HG03159 (cell line): ENCODE measurements around the gene ITPKC.

Source experiments
- ATAC-seq: cut with Tn5 transposase; IDR thresholded peaks from one replicate; pipeline ENCODE4 v1.9.1; 2021; ENCODE audit warnings: mild to moderate bottlenecking, moderate library complexity; ENCODE audit not compliant: unreplicated experiment

Gene ITPKC

GRCh38 chr19:40690050-40690692, 26.7 kb upstream of the ITPKC start, which contains the start of gene NUMBL:
Gene NUMBL (minus strand): TSS chr19:40690651. CDS start chr19:40690483, 168 bp downstream.
- ATAC-seq, result no peak

GRCh38 chr19:40690693-40691420, 26.1 kb upstream of the ITPKC start:
- ATAC-seq, result peak; percentile 72

- no peak for ATAC-seq
Observed at GRCh38 chr19:40691421-40692211, 25.3 kb upstream of the ITPKC start.

DNA sequence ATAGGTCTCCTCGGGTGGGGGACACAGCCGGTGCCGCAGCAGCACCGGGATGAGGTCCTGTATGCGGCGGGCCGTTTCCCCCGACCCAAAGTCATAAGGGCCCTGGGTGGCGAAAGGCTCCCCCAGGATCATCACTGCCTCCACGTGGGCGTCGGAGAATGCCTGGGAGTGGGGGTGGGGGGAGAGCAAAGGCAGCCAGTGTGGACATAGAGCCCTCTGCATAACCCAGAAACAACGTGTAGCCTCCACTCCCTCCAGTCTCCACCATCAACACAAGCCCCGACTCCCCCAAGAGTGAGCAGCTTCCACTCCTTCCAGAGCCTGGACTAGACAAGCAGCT, 24.7 kb upstream of the ITPKC start:
- ATAC-seq, result no peak

- no peak for ATAC-seq
Observed at GRCh38 chr19:40693150-40693788, 23.6 kb upstream of the ITPKC start.

GRCh38 chr19:40693896-40694295, 23.0 kb upstream of the ITPKC start:
- no peak for ATAC-seq

DNA sequence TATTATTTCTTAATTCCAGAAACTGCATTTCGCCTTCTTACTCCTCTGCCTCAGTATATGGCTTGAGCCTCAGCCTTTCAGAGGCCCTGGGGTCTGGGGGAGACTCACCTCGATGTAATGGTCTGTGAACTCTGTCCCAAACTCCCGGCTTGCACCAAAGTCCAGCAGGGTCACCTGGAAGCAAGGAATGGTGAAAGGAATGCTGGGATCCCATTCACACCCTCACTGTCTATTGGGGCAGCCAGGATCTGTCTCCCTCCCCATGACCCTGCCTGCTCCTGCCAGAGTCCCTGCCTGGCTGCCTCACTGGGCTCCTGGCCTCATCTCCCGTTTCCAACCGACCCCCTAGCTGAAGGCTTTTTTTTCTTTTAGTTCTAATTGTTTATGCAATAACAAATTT, 21.0 kb upstream of the ITPKC start:
- ATAC-seq, result no peak

GRCh38 chr19:40697007-40697406, 19.9 kb upstream of the ITPKC start:
- no peak for ATAC-seq

- ATAC-seq, result no peak
Observed at GRCh38 chr19:40700083-40700482, 16.8 kb upstream of the ITPKC start.

- ATAC-seq, result no peak
Observed at GRCh38 chr19:40701758-40702157, 15.2 kb upstream of the ITPKC start.

- no peak for ATAC-seq
Observed at GRCh38 chr19:40702337-40703012, 14.4 kb upstream of the ITPKC start.

DNA sequence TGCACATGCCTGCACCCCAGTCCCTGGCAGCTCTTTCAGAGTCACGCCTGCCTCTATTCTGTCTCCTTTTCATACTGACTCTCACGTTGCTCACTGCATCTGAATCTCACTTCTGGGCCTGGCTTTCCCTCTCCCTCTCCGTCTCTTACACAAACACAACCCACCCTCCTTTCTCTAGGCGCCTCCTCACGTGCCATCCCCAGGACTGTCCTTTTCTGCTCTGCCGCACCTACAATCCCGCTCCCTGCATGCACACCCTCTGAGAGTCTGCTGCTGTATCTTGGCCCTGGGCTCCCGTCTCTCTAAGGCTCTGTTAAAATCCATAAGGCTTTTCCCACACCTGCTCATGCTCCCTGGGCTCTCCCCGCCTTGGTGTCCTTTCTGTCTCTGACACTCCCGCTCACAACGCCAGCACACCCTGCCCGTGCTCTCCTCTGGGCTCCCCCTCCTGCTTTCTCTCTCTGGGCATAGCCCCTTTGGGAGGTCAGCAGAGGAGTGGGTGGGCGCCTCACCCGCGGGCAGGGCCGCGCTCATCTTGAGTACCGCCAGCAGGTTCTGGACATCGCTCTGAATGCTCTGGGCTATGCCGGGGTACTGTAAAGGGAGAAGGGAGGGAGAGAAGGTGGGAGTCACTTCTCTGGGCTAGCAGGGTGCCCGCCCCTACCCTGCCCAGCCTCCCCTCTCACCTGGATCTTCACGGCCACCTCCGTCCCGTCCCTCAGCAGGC, 13.7 kb upstream of the ITPKC start:
- ATAC-seq, result no peak

DNA sequence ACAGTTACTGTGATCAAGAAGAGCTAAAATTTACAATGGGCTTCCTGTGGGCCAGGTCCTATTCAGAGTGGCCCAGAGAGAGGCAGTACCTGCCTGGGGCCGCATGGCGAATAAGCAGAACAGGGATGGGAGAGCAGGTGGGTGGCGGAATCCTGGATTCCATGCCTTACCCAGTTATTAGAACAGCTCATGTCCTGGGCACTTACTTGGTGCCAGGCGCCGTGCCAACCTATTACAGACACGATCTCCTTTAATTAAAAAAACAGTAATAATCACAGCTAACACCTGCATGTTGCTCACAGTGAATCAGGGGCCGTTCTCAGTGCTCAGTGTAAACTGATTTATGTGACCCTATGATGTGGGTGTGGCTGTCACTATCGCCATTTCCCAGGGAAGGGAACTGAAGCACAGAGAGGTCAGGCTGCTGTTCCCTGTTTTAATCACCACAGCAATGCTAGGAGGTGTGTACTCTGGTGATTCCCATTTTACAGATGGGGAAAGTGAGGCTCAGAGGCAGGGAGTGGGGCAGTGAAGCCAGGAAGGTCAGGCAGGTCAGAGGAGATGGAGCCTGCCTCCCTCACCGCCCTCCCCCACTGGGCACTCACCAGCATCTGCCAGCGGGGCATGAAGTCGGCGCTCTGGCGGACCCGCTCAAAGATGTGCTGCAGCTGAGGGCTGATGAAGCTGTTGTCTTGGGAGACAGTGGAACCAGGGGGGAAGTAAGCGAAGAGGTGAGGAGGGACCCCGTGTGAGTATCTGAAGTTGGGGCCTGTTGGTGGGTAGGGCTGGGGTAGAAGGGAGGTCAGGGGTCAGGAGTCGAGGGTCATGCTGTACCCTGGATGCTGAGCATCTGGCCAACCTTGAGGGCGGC, 12.2 kb upstream of the ITPKC start:
- ATAC-seq, result no peak

DNA sequence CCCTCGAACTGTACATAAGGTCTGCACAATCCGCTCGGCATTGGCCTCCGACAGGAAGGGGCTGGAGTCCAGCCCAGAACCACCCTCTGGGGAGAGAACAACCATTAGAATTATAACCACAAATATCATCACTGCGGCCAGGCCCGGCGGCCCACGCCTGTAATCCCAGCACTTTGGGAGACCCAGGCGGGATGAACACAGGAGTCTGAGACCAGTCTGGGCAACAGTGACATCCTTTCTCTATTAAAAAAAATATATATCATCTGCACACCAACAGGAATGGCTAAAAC, 11.6 kb upstream of the ITPKC start:
- no peak for ATAC-seq

DNA sequence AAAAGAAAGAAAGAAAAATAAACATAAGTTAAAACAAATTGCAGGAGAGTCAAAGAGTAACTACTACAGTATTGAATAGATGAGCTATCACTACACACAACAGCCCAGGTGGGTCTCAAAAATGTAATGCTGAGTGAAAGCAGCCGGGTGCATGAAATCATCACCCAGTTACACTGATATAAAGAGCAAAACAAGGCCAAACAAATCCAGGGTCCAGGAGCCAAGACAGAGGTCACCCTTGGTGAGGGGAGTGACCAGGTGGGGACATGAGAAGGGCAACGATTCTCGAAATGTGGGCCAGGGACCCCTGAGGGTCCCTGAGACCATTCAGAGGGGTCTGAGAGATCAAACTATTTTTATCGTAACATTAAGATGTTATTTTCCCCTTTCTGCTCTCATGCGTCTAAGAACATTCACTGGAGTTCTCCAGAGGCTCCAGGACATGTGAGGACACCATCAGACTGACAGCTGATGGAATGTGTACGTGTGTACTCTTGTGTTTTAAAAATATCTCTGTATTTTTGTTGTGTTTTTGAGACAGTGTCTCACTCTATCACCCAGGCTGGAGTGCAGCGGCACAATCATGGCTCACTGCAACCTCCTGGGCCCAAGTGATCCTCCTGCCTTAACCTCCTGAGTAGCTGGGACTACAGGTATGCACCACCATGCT, 10.8 kb upstream of the ITPKC start:
- ATAC-seq, result no peak

DNA sequence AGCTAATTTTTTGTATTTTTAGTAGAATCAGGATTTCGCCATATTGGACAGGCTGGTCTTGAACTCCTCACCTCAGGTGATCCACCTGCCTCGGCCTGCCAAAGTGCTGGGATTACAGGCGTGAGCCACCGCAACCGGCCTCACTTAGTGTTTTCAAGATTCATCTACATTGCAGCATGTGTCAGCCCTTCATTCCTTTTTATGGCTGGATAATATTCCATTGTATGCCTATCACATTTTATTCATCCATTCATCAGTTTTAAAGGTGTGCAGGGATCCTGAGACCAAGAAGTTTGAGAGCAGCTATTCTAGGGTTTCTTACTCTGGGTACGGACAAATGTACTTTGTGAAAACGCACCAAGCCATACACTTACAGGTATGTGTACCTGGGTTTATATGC, 9.3 kb upstream of the ITPKC start:
- no peak for ATAC-seq

GRCh38 chr19:40709817-40710216, 7.1 kb upstream of the ITPKC start:
- no peak for ATAC-seq

DNA sequence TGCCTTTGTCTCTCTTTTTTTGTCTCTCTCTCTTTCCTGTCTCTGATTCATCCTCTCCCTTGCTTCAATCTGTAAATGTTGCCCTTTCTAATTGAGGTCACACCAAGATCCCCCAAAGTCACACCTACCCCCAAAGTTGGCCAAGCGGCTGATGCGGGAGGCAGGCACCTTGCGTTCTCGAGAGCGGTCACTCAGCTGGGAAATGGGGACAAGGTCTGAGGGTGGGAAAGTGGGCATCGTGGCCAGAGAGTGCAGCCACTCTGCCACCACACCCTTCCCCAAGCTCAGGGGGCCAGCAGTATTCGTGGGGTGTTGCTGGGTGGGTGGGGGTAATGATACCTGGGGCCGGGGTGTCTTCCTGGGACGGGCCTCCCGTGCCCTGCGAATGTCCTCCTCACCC, 3.0 kb upstream of the ITPKC start:
- no peak for ATAC-seq
